ENCODE measurements around the gene AOC1. TPM values are rescaled to one million over a fixed set of nuclear protein-coding genes. Genes with fewer than 3 reads are reported as not detected.
"Not testable (repeated sequence)": the region's sequence is repeated elsewhere in the genome, so short reads cannot be mapped to it uniquely, and the experiment has no call there.

Gene AOC1, protein sequence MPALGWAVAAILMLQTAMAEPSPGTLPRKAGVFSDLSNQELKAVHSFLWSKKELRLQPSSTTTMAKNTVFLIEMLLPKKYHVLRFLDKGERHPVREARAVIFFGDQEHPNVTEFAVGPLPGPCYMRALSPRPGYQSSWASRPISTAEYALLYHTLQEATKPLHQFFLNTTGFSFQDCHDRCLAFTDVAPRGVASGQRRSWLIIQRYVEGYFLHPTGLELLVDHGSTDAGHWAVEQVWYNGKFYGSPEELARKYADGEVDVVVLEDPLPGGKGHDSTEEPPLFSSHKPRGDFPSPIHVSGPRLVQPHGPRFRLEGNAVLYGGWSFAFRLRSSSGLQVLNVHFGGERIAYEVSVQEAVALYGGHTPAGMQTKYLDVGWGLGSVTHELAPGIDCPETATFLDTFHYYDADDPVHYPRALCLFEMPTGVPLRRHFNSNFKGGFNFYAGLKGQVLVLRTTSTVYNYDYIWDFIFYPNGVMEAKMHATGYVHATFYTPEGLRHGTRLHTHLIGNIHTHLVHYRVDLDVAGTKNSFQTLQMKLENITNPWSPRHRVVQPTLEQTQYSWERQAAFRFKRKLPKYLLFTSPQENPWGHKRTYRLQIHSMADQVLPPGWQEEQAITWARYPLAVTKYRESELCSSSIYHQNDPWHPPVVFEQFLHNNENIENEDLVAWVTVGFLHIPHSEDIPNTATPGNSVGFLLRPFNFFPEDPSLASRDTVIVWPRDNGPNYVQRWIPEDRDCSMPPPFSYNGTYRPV
- total RNA-seq (1.3 TPM), polyA plus RNA-seq (3.5 TPM)
- long read RNA-seq, donor 1, result 0 reads
- long read RNA-seq, donor 2, result 0 reads
- long read RNA-seq, donor 3, result 0 reads
- long read RNA-seq, donor 4, result 0 reads
- long read RNA-seq, donor 5, partial matches to known transcripts, result 0 of 4 reads
- long read RNA-seq, donor 5, other reads (novel, unspliced or antisense), result 0 of 4 reads
- long read RNA-seq, donor 6, partial matches to known transcripts, result 0 of 2 reads
- long read RNA-seq, donor 6, other reads (novel, unspliced or antisense), result 0 of 2 reads
- long read RNA-seq, donor 7, partial matches to known transcripts, result 0 of 1 reads
- long read RNA-seq, donor 7, other reads (novel, unspliced or antisense), result 0 of 1 reads
- long read RNA-seq, donor 8, partial matches to known transcripts, result 0 of 1 reads
- long read RNA-seq, donor 8, other reads (novel, unspliced or antisense), result 0 of 1 reads
- long read RNA-seq, donor 9, result 0 reads
- long read RNA-seq, donor 10, result 0 reads

DNA sequence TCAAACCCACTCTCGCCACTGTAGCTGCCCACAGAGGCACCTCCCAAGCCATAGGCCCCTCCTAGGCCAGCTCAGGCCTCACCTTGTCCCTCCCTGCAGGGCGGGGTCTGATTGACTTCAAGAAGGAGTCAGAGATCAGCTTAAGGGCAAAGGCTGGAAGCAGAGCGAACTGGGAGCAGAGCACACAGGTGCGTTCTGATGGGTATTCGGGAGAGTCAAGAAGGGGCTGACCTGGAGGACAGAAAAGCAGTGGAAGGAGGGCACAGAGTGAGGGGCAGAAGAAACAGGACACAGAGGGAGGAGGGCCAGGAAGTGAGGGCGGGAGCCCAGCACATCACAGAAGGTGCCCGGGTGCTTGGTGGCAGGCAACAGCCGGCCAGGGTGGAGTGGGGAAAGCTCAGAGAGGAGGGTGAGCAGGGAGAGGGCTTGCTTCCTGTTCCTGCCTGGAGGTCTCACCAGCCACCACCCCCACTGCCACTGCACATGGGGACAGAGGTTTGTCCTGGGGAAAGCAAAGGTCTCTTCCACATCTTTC is at the start of gene AOC1:
Gene AOC1 (plus strand): TSS at position 147 of the 535 bp plus-strand sequence. CDS start 3,954 bp downstream, outside the sequence.
- peaks cover 0 to 10% of the 10 kb centered on the region in 2 donors for H3K27me3 ChIP-seq (ENCODE audit: control insufficient read depth in 2 of 2, insufficient read depth in 1 of 2, low read length in 1 of 2)
- H3K9me3 ChIP-seq (ENCODE audit: control insufficient read depth in 2 of 2, insufficient read depth in 1 of 2, low read length in 1 of 2), result no peaks in the 10 kb centered on the region
- no peak within 1 kb of the TSS for H3K27ac ChIP-seq (ENCODE audit: low read depth in 1 of 2, low read length in 1 of 2)
- H3K4me1 ChIP-seq (ENCODE audit: control insufficient read depth in 2 of 2, insufficient read depth in 2 of 2, low read length in 2 of 2), result no peaks in the 10 kb centered on the region
- DNase-seq (ENCODE audit: low read depth in 6 of 9, low spot score in 9 of 9), result no peak
- 39% methylated on average over 8 of the region's 8 CpGs for WGBS
- H3K4me3 ChIP-seq (ENCODE audit: low read length in 2 of 2), result no peak within 1 kb of the TSS
- H3K36me3 ChIP-seq (ENCODE audit: control insufficient read depth in 2 of 2, insufficient read depth in 2 of 2, low read length in 1 of 2), result no peaks in the 10 kb centered on the region

DNA sequence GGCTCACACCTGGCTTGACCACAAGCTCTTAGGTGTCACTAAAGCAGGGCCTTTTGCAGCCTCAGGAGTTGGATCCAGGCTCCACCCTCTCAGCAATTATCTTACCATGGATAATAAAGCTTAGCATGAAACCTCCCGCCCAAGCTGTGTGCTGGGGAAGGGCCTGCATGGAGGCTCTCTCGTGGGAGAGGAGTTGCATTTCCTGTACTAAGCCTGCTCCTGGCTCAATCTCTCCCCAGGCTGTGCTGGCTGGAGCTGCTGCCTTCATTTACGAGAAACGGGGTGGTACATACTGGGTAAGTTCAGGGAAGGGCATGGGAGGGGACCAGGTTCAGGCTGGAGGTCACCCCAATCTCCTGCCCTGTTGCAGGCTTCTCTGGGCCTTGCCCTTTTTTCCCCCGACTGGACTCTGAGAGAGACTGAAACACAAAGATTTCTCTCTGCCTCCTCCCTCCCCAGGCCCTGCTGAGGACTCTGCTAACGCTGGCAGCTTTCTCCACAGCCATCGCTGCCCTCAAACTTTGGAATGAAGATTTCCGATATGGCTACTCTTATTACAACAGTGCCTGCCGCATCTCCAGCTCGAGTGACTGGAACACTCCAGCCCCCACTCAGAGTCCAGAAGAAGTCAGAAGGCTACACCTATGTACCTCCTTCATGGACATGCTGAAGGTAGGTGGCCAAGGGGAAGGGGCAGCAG is 49.0 kb upstream of the AOC1 start:
- Histone ChIP-seq H3K4me1 (ENCODE audit: control insufficient read depth in 2 of 2, insufficient read depth in 2 of 2, low read length in 2 of 2) (peaks cover 0 to 9% of the 10 kb centered on the region in 2 donors), H3K27ac (ENCODE audit: low read depth in 1 of 2, low read length in 1 of 2) (no peak overlapping the region), H3K27me3 (ENCODE audit: control insufficient read depth in 2 of 2, insufficient read depth in 1 of 2, low read length in 1 of 2) (peaks cover 32 to 64% of the 10 kb centered on the region in 2 donors), H3K4me3 (ENCODE audit: low read length in 2 of 2) (no peak overlapping the region), H3K9me3 (ENCODE audit: control insufficient read depth in 2 of 2, insufficient read depth in 1 of 2, low read length in 1 of 2) (peaks cover 0 to 1% of the 10 kb centered on the region in 2 donors), H3K36me3 (ENCODE audit: control insufficient read depth in 2 of 2, insufficient read depth in 2 of 2, low read length in 1 of 2) (no peaks in the 10 kb centered on the region)
- WGBS, result 84% methylated on average over 10 of the region's 10 CpGs
- DNase-seq (ENCODE audit: low read depth in 6 of 9, low spot score in 9 of 9), result no peak

DNA sequence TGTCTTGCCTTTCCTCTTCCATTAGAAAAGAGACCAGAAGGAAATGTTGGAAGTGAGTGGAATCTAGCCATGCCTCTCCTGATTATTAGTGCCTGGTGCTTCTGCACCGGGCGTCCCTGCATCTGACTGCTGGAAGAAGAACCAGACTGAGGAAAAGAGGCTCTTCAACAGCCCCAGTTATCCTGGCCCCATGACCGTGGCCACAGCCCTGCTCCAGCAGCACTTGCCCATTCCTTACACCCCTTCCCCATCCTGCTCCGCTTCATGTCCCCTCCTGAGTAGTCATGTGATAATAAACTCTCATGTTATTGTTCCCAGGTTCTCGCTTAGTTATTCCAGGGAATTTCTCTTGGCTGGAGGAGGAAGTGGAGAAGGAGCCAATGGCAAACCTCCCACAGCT is 47.5 kb upstream of the AOC1 start:
- WGBS, result 97% methylated on average over 5 of the region's 5 CpGs
- no peak overlapping the region for H3K4me3 ChIP-seq (ENCODE audit: low read length in 2 of 2)
- peaks cover 21 to 49% of the 10 kb centered on the region in 2 donors for H3K27me3 ChIP-seq (ENCODE audit: control insufficient read depth in 2 of 2, insufficient read depth in 1 of 2, low read length in 1 of 2)
- H3K9me3 ChIP-seq (ENCODE audit: control insufficient read depth in 2 of 2, insufficient read depth in 1 of 2, low read length in 1 of 2), result peaks cover 0 to 1% of the 10 kb centered on the region in 2 donors
- no peak overlapping the region for H3K27ac ChIP-seq (ENCODE audit: low read depth in 1 of 2, low read length in 1 of 2)
- DNase-seq (ENCODE audit: low read depth in 6 of 9, low spot score in 9 of 9), result no peak
- peaks cover 0 to 9% of the 10 kb centered on the region in 2 donors for H3K4me1 ChIP-seq (ENCODE audit: control insufficient read depth in 2 of 2, insufficient read depth in 2 of 2, low read length in 2 of 2)
- no peaks in the 10 kb centered on the region for H3K36me3 ChIP-seq (ENCODE audit: control insufficient read depth in 2 of 2, insufficient read depth in 2 of 2, low read length in 1 of 2)

DNA sequence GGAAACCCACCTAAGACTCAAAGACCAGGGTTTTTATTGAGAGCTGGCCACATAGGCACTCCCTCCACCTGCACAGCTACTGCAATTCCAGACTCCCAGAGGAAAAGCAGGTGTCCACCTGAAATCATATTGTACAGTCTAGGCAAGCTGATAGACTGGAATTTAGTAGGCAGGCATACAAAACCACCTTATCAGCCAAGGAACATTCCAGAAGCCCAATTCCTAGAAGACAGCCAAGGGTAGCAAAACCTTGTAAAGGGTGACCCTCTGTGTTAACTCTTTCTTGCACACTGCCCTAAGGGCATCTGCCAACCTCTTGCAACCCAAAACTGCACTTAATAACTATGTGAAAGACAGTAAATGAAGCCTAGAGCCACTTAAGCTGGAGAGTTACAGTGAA is 46.5 kb upstream of the AOC1 start:
- no peaks in the 10 kb centered on the region for H3K36me3 ChIP-seq (ENCODE audit: control insufficient read depth in 2 of 2, insufficient read depth in 2 of 2, low read length in 1 of 2)
- peaks cover 11 to 38% of the 10 kb centered on the region in 2 donors for H3K27me3 ChIP-seq (ENCODE audit: control insufficient read depth in 2 of 2, insufficient read depth in 1 of 2, low read length in 1 of 2)
- H3K9me3 ChIP-seq (ENCODE audit: control insufficient read depth in 2 of 2, insufficient read depth in 1 of 2, low read length in 1 of 2), result peaks cover 0 to 1% of the 10 kb centered on the region in 2 donors
- no peak for DNase-seq (ENCODE audit: low read depth in 6 of 9, low spot score in 9 of 9)
- H3K27ac ChIP-seq (ENCODE audit: low read depth in 1 of 2, low read length in 1 of 2), result no peak overlapping the region
- H3K4me1 ChIP-seq (ENCODE audit: control insufficient read depth in 2 of 2, insufficient read depth in 2 of 2, low read length in 2 of 2), result peaks cover 0 to 3% of the 10 kb centered on the region in 2 donors
- no peak overlapping the region for H3K4me3 ChIP-seq (ENCODE audit: low read length in 2 of 2)

DNA sequence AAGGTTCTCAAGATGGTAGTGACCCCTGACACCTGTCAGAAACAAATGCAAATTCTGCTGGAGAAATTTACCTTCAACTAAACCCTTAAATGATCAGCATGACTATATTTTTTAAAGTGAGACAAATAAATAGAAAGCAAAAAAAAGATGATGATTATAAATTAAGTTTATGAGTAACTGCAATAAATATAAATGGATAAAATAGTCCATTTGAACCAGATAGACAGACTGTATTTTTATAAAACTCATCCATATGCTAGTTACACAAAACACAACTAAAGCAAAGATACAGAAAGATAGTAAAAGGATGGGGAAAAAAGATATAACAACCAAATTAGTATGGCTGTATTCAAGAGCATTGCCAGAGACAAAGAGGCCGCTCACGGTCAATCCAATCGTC is 45.9 kb upstream of the AOC1 start:
- H3K27me3 ChIP-seq (ENCODE audit: control insufficient read depth in 2 of 2, insufficient read depth in 1 of 2, low read length in 1 of 2), result peaks cover 7 to 32% of the 10 kb centered on the region in 2 donors
- peaks cover 0 to 1% of the 10 kb centered on the region in 2 donors for H3K9me3 ChIP-seq (ENCODE audit: control insufficient read depth in 2 of 2, insufficient read depth in 1 of 2, low read length in 1 of 2)
- DNase-seq (ENCODE audit: low read depth in 6 of 9, low spot score in 9 of 9), result no peak
- no peaks in the 10 kb centered on the region for H3K36me3 ChIP-seq (ENCODE audit: control insufficient read depth in 2 of 2, insufficient read depth in 2 of 2, low read length in 1 of 2)
- H3K27ac ChIP-seq (ENCODE audit: low read depth in 1 of 2, low read length in 1 of 2), result no peak overlapping the region
- 98% methylated on average over 3 of the region's 3 CpGs for WGBS
- H3K4me3 ChIP-seq (ENCODE audit: low read length in 2 of 2), result no peak overlapping the region
- no peaks in the 10 kb centered on the region for H3K4me1 ChIP-seq (ENCODE audit: control insufficient read depth in 2 of 2, insufficient read depth in 2 of 2, low read length in 2 of 2)

DNA sequence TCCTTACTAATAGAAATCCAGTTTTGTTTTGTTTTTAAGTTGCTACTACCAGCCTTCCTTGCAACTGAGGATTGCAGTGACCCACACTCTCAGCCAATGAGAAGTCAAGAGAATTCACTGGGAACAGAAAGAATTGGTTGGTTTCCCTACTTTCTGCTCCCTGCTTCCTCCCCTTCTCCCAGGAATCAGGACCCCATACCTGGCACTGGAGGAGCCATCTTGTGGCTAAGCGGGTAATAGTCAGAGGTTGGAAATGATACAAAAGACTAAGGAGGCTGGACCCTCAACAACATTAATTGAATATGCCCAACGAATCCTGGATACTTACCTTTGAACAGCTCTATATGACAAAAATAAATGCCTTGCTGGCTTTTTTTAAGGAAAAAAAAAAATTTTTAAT is 45.5 kb upstream of the AOC1 start:
- Histone ChIP-seq H3K4me1 (ENCODE audit: control insufficient read depth in 2 of 2, insufficient read depth in 2 of 2, low read length in 2 of 2) (no peaks in the 10 kb centered on the region), H3K27ac (ENCODE audit: low read depth in 1 of 2, low read length in 1 of 2) (no peak overlapping the region), H3K4me3 (ENCODE audit: low read length in 2 of 2) (no peak overlapping the region), H3K27me3 (ENCODE audit: control insufficient read depth in 2 of 2, insufficient read depth in 1 of 2, low read length in 1 of 2) (peaks cover 3 to 28% of the 10 kb centered on the region in 2 donors), H3K9me3 (ENCODE audit: control insufficient read depth in 2 of 2, insufficient read depth in 1 of 2, low read length in 1 of 2) (peaks cover 0 to 1% of the 10 kb centered on the region in 2 donors), H3K36me3 (ENCODE audit: control insufficient read depth in 2 of 2, insufficient read depth in 2 of 2, low read length in 1 of 2) (no peaks in the 10 kb centered on the region)
- DNase-seq (ENCODE audit: low read depth in 6 of 9, low spot score in 9 of 9), result no peak
- 96% methylated on average over 2 of the region's 2 CpGs for WGBS

DNA sequence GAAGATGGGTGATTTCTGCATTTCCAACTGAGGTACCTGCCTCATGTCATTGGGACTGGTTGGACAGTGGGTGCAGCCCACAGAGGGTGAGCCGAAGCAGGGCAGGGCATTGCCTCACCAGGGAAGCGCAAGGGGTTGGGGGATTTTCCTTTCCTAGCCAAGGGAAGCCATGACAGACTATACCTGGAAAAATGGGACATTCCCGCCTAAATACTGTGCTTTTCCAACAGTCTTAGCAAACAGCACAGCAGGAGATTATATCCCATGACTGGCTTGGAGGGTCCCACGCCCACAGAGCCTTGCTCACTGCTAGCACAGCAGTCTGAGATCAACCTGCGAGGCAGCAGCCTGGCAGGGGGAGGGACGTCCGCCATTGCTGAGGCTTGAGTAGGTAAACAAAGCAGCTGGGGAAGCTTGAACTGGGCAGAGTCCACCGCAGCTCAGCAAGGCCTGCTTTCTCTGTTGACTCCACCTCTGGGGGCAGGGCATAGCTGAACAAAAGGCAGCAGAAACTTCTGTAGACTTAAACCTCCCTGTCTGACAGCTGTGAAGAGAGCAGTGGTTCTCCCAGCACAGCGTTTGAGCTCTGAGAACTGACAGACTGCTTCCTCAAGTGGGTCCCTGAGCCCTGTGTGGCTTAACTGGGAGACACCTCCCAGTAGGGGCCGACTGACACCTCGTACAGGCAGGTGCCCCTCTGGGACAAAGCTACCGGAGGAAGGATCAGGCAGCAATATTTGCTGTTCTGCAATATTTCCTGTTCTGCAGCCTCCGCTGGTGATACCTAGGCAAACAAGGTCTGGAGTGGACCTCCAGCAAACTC is 44.5 kb upstream of the AOC1 start:
- H3K9me3 ChIP-seq (ENCODE audit: control insufficient read depth in 2 of 2, insufficient read depth in 1 of 2, low read length in 1 of 2); H3K36me3 ChIP-seq (ENCODE audit: control insufficient read depth in 2 of 2, insufficient read depth in 2 of 2, low read length in 1 of 2); H3K27ac ChIP-seq (ENCODE audit: low read depth in 1 of 2, low read length in 1 of 2); H3K4me3 ChIP-seq (ENCODE audit: low read length in 2 of 2); DNase-seq (ENCODE audit: low read depth in 6 of 9, low spot score in 9 of 9); H3K4me1 ChIP-seq (ENCODE audit: control insufficient read depth in 2 of 2, insufficient read depth in 2 of 2, low read length in 2 of 2): not testable (repeated sequence)
- peaks cover 0 to 18% of the 10 kb centered on the region in 2 donors for H3K27me3 ChIP-seq (ENCODE audit: control insufficient read depth in 2 of 2, insufficient read depth in 1 of 2, low read length in 1 of 2)
- 88% methylated on average over 13 of the region's 13 CpGs for WGBS
